ENCODE results near the gene VARS1.
A peak's percentile ranks its signal among the peaks of the same experiment; 100 is the strongest.
"Not testable (repeated sequence)": the region's sequence is repeated elsewhere in the genome, so short reads cannot be mapped to it uniquely, and the experiment has no call there.

VARS1 gene

GRCh38 chr6:31795616-31796298 lies at the start of gene VARS1:
Gene VARS1 (minus strand): TSS chr6:31795752. CDS start chr6:31795217, 535 bp downstream.
- peak; percentile 82 for DNase-seq (ENCODE audit: extremely low read depth, low read depth)
- peak; percentile 73 for TF ChIP-seq CTCF (IDR thresholded peaks at IDR 0.05; ENCODE audit: low read depth, low read length)

- no peak for DNase-seq (ENCODE audit: extremely low read depth, low read depth)
- no peak for TF ChIP-seq CTCF (IDR thresholded peaks at IDR 0.05; ENCODE audit: low read depth, low read length)
These were observed 49.0 kb upstream of the VARS1 start for GRCh38 chr6:31844507-31844906.

GRCh38 chr6:31842053-31842452 lies 46.5 kb upstream of the VARS1 start:
- TF ChIP-seq CTCF (IDR thresholded peaks at IDR 0.05; ENCODE audit: low read depth, low read length), result no peak
- DNase-seq (ENCODE audit: extremely low read depth, low read depth), result no peak

GRCh38 chr6:31839779-31840126 lies 44.2 kb upstream of the VARS1 start:
- not testable (repeated sequence) for DNase-seq (ENCODE audit: extremely low read depth, low read depth)

GRCh38 chr6:31838968-31839367 lies 43.4 kb upstream of the VARS1 start:
- DNase-seq (ENCODE audit: extremely low read depth, low read depth), result no peak
- no peak for TF ChIP-seq CTCF (IDR thresholded peaks at IDR 0.05; ENCODE audit: low read depth, low read length)

GRCh38 chr6:31838114-31838553 lies 42.6 kb upstream of the VARS1 start:
- DNase-seq (ENCODE audit: extremely low read depth, low read depth), result not testable (repeated sequence)

GRCh38 chr6:31837369-31838113 lies 42.0 kb upstream of the VARS1 start:
- no peak for TF ChIP-seq CTCF (IDR thresholded peaks at IDR 0.05; ENCODE audit: low read depth, low read length)
- no peak for DNase-seq (ENCODE audit: extremely low read depth, low read depth)

- no peak for DNase-seq (ENCODE audit: extremely low read depth, low read depth)
- peak; percentile 21 for TF ChIP-seq CTCF (IDR thresholded peaks at IDR 0.05; ENCODE audit: low read depth, low read length)
These were observed 41.2 kb upstream of the VARS1 start for GRCh38 chr6:31836474-31837368.

Measured in AG09319 (cell line).